Testis (tissue), 3 donors: ENCODE results near the gene CNOT10. TPM values are rescaled to one million over a fixed set of nuclear protein-coding genes. Genes with fewer than 3 reads are reported as not detected.

Experiments
- DNase-seq: peaks from one replicate; pipeline ENCODE4 v3.0.0-alpha.2; 2019
- H3K27ac ChIP-seq, 2 donors: fragments of 200-600 bp; sonication (generic); one replicate each; pipeline ENCODE4 v1.5.1; 2019
- H3K27me3 ChIP-seq: fragments of 200-600 bp; sonication (generic); one replicate; pipeline ENCODE4 v1.5.1; 2019
- H3K36me3 ChIP-seq: fragments of 200-600 bp; sonication (generic); one replicate; pipeline ENCODE4 v1.5.1; 2017; ENCODE audit warnings: low read depth; ENCODE audit errors: missing control alignments
- H3K4me1 ChIP-seq: fragments of 200-600 bp; sonication (generic); one replicate; pipeline ENCODE4 v1.5.1; 2019
- H3K4me3 ChIP-seq, 2 donors: fragments of 200-600 bp; sonication (generic); one replicate each; pipeline ENCODE4 v1.5.1; 2017 to 2019
- H3K9me3 ChIP-seq: fragments of 200-600 bp; sonication (generic); one replicate; pipeline ENCODE4 v1.5.1; 2017
- CTCF ChIP-seq, 3 experiments: fragments of 450-650 bp in 2 of 3; fragments of 200-600 bp in 1 of 3; sonication (generic) in 1 of 3; IDR thresholded peaks; one replicate each; pipeline ENCODE4 v1.5.1; 2016 to 2019; ENCODE audit warnings: antibody characterized with exemption in 3 of 3, mild to moderate bottlenecking in 2 of 3, moderate library complexity in 1 of 3
- POLR2A ChIP-seq: fragments of 450-650 bp; IDR thresholded peaks from one replicate; pipeline ENCODE4 v1.6.1; 2017; ENCODE audit warnings: antibody characterized with exemption, mild to moderate bottlenecking, moderate library complexity
- WGBS, 2 donors: methylation state at CpG; one replicate each; pipeline ENCODE4 v1.1.5; 2018; 5-methylcytosine and 5-hydroxymethylcytosine counted together
- intact Hi-C: fragments of 100-400 bp; cut with DNase I; formaldehyde crosslinking; loops from one replicate; pipeline ENCODE4 v1.15.1; 2023; ENCODE audit warnings: low total_unique reads
- polyA plus RNA-seq: library from polyadenylated mRNA; stranded (reverse); fragments of 350-450 nt; fragmentation: Illumina TruSeq; extraction: RNeasy Lipid Tissue Mini Kit (QIAGEN cat#74804); gene quantifications from one replicate; pipeline ENCODE4 v1.2.3, GENCODE V29; 2014; ENCODE audit warnings: low read depth, low replicate concordance; ENCODE audit not compliant: insufficient read depth
- total RNA-seq, 2 donors: library from RNA; depleted of rRNA; stranded (reverse); fragments of >200 nt; gene quantifications; one replicate each; pipeline ENCODE4 v1.2.3, GENCODE V29; 2016

The CNOT10 gene
- total and polyA plus RNA-seq, 3 donors from 2014 or later: 56.4 to 100 (median 65.2) TPM

GRCh38 chr3:32821686-32822296 lies 136.8 kb downstream of the CNOT10 start:
- no peak for TF ChIP-seq CTCF (IDR thresholded peaks at IDR 0.05)
- TF ChIP-seq POLR2A: no peak
- DNase-seq: peak; percentile 14
- Histone ChIP-seq H3K4me3 (peak overlapping the region in 1 of 2 donors; percentile 17), H3K4me1 (peaks cover 4% of the 10 kb centered on the region), H3K27ac (no peak overlapping the region), H3K27me3 (no peaks in the 10 kb centered on the region), H3K9me3 (no peaks in the 10 kb centered on the region), H3K36me3 (no peaks in the 10 kb centered on the region)
- 16 to 44% methylated on average over 3 to 44 of the region's 44 CpGs for WGBS, 2 donors
- intact Hi-C loops: no loop called here

GRCh38 chr3:32822609-32823498 lies 137.9 kb downstream of the CNOT10 start:
- H3K27ac ChIP-seq: no peak overlapping the region
- TF ChIP-seq CTCF (IDR thresholded peaks at IDR 0.05) (no peak), POLR2A (no peak)
- no peaks in the 10 kb centered on the region for H3K27me3 ChIP-seq
- 81 to 87% methylated on average over 5 of the region's 5 CpGs for WGBS, 2 donors
- no peaks in the 10 kb centered on the region for H3K4me1 ChIP-seq
- H3K9me3 ChIP-seq: no peaks in the 10 kb centered on the region
- DNase-seq: no peak
- no peak overlapping the region for H3K4me3 ChIP-seq
- no peaks in the 10 kb centered on the region for H3K36me3 ChIP-seq
- intact Hi-C loops: no loop called here

Other genes starting within 250 kb of the CNOT10 start
- 100 to 1,000 TPM; 154 to 199 TPM for gene CMTM6, start 182.3 kb upstream of the CNOT10 start, total RNA-seq
- 66.2 TPM for gene CMTM6, start 182.3 kb upstream of the CNOT10 start, polyA plus RNA-seq
- 10 to 100 TPM; 53.9 to 61.3 TPM for gene DYNC1LI1, start 114.3 kb upstream of the CNOT10 start, total RNA-seq
- gene DYNC1LI1, start 114.3 kb upstream of the CNOT10 start, polyA plus RNA-seq: 85.7 TPM
- gene TRIM71, start 132.8 kb downstream of the CNOT10 start, total RNA-seq: 10 to 100 TPM; 20.6 to 21.0 TPM
- 9.9 TPM for gene TRIM71, start 132.8 kb downstream of the CNOT10 start, polyA plus RNA-seq